Measurements from ENCODE around the gene SLC7A7.
A peak's percentile ranks its signal among the peaks of the same experiment; 100 is the strongest.
"Not testable (repeated sequence)": the region's sequence is repeated elsewhere in the genome, so short reads cannot be mapped to it uniquely, and the experiment has no call there.

Gene SLC7A7

GRCh38 chr14:22761734-22762133, 53.5 kb downstream of the SLC7A7 start:
- peaks cover 0 to 6% (median 0%) of the 10 kb centered on the region in 11 experiments; a peak in 3 of 22 replicates for H3K36me3 ChIP-seq
- no peak overlapping the region for H3K4me3 ChIP-seq
- H3K27ac ChIP-seq: no peak overlapping the region
- H4K20me1 ChIP-seq: no peaks in the 10 kb centered on the region
- peaks cover 5 to 12% (median 8%) of the 10 kb centered on the region in 10 experiments; a peak in 15 of 20 replicates for H3K4me1 ChIP-seq
- TF ChIP-seq Cebpa-rat (IDR thresholded peaks at IDR 0.05): no peak
- H3K9me3 ChIP-seq (replicated peaks in 1 of 11): peaks cover 12 to 27% (median 23%) of the 10 kb centered on the region in 11 experiments
- no peaks in the 10 kb centered on the region for H3K27me3 ChIP-seq
- H3K4me2 ChIP-seq: no peak overlapping the region
- H3K9ac ChIP-seq: no peak overlapping the region

- H3K27ac ChIP-seq, H3K9ac ChIP-seq, H3K27me3 ChIP-seq, H3K4me3 ChIP-seq, H4K20me1 ChIP-seq, H3K4me2 ChIP-seq, H3K36me3 ChIP-seq, H3K4me1 ChIP-seq: not testable (repeated sequence)
- H3K9me3 ChIP-seq (replicated peaks in 1 of 11): peaks cover 12 to 27% (median 22%) of the 10 kb centered on the region in 11 experiments
Measured at GRCh38 chr14:22757972-22758650, 57.1 kb downstream of the SLC7A7 start.

- Histone ChIP-seq H3K4me3 (no peak overlapping the region), H3K36me3 (no peaks in the 10 kb centered on the region), H3K9ac (no peak overlapping the region), H3K27ac (no peak overlapping the region), H3K4me2 (no peak overlapping the region), H3K4me1 (peaks cover 6 to 19% (median 15%) of the 10 kb centered on the region in 10 experiments), H4K20me1 (no peaks in the 10 kb centered on the region), H3K27me3 (no peaks in the 10 kb centered on the region), H3K9me3 (replicated peaks in 1 of 11) (no peaks in the 10 kb centered on the region)
- no peak for TF ChIP-seq Cebpa-rat (IDR thresholded peaks at IDR 0.05)
Measured at GRCh38 chr14:22753586-22753985, 61.6 kb downstream of the SLC7A7 start.

- H3K27me3 ChIP-seq: no peaks in the 10 kb centered on the region
- peaks cover 12 to 30% (median 24%) of the 10 kb centered on the region in 10 experiments for H3K4me1 ChIP-seq
- TF ChIP-seq Cebpa-rat (IDR thresholded peaks at IDR 0.05): no peak
- H3K4me2 ChIP-seq: no peak overlapping the region
- no peaks in the 10 kb centered on the region for H3K9me3 ChIP-seq (replicated peaks in 1 of 11)
- no peak overlapping the region for H3K9ac ChIP-seq
- no peak overlapping the region for H3K4me3 ChIP-seq
- no peaks in the 10 kb centered on the region for H4K20me1 ChIP-seq
- H3K27ac ChIP-seq: no peak overlapping the region
- H3K36me3 ChIP-seq: no peaks in the 10 kb centered on the region
Measured at GRCh38 chr14:22752422-22752821, 62.8 kb downstream of the SLC7A7 start.

- peak overlapping the region; percentile 49 to 82 (median 72) for H3K4me2 ChIP-seq
- H3K27ac ChIP-seq: peak overlapping the region in 10 of 11 experiments; percentile 2 to 77 (median 56); a peak in 18 of 22 replicates
- no peaks in the 10 kb centered on the region for H3K9me3 ChIP-seq (replicated peaks in 1 of 11)
- TF ChIP-seq Cebpa-rat (IDR thresholded peaks at IDR 0.05): 0 out of 22 replicates have a peak, but pooled peaks of 1 of the 11 experiments have one; percentile 10
- no peaks in the 10 kb centered on the region for H3K27me3 ChIP-seq
- H3K4me3 ChIP-seq: peak overlapping the region in 4 of 10 experiments; percentile 2 to 18 (median 6); a peak in 3 of 20 replicates
- peak overlapping the region in 8 of 11 experiments; percentile 1 to 62 (median 43); a peak in 12 of 22 replicates for H3K9ac ChIP-seq
- no peaks in the 10 kb centered on the region for H4K20me1 ChIP-seq
- H3K4me1 ChIP-seq: peaks cover 12 to 29% (median 24%) of the 10 kb centered on the region in 10 experiments
- no peaks in the 10 kb centered on the region for H3K36me3 ChIP-seq
Measured at GRCh38 chr14:22748631-22749068, 66.6 kb downstream of the SLC7A7 start.

- TF ChIP-seq Cebpa-rat (IDR thresholded peaks at IDR 0.05): no peak
- peak overlapping the region in 3 of 10 experiments; percentile 2 to 18 (median 4); a peak in 2 of 20 replicates for H3K4me3 ChIP-seq
- H3K4me2 ChIP-seq: peak overlapping the region; percentile 49 to 82 (median 72)
- H3K4me1 ChIP-seq: peaks cover 12 to 29% (median 24%) of the 10 kb centered on the region in 10 experiments
- H3K27me3 ChIP-seq: no peaks in the 10 kb centered on the region
- H3K27ac ChIP-seq: peak overlapping the region in 10 of 11 experiments; percentile 2 to 77 (median 56); a peak in 18 of 22 replicates
- H4K20me1 ChIP-seq: no peaks in the 10 kb centered on the region
- no peaks in the 10 kb centered on the region for H3K36me3 ChIP-seq
- H3K9ac ChIP-seq: peak overlapping the region in 8 of 11 experiments; percentile 1 to 62 (median 43); a peak in 12 of 22 replicates
- no peaks in the 10 kb centered on the region for H3K9me3 ChIP-seq (replicated peaks in 1 of 11)
Measured at GRCh38 chr14:22748206-22748605, 67.0 kb downstream of the SLC7A7 start.

- Histone ChIP-seq H3K4me3 (no peak overlapping the region), H3K27ac (peak overlapping the region in 6 of 11 experiments; percentile 8 to 77 (median 66); a peak in 11 of 22 replicates), H3K36me3 (no peaks in the 10 kb centered on the region), H3K9me3 (replicated peaks in 1 of 11) (no peaks in the 10 kb centered on the region), H3K4me1 (peaks cover 12 to 29% (median 24%) of the 10 kb centered on the region in 10 experiments), H3K27me3 (no peaks in the 10 kb centered on the region), H3K4me2 (peak overlapping the region in 8 of 11 experiments; percentile 49 to 82 (median 74); a peak in 15 of 22 replicates), H4K20me1 (no peaks in the 10 kb centered on the region), H3K9ac (no peak overlapping the region)
- TF ChIP-seq Cebpa-rat (IDR thresholded peaks at IDR 0.05): no peak
Measured at GRCh38 chr14:22747769-22748168, 67.5 kb downstream of the SLC7A7 start.

GRCh38 chr14:22740020-22740419, 75.2 kb downstream of the SLC7A7 start:
- Histone ChIP-seq H3K4me3 (no peak overlapping the region), H3K4me1 (no peaks in the 10 kb centered on the region), H3K9me3 (replicated peaks in 1 of 11) (peaks cover 13 to 30% (median 23%) of the 10 kb centered on the region in 11 experiments), H3K9ac (no peak overlapping the region), H4K20me1 (no peaks in the 10 kb centered on the region), H3K27me3 (no peaks in the 10 kb centered on the region), H3K27ac (no peak overlapping the region), H3K4me2 (no peak overlapping the region), H3K36me3 (no peaks in the 10 kb centered on the region)
- TF ChIP-seq Cebpa-rat (IDR thresholded peaks at IDR 0.05): no peak

GRCh38 chr14:22739423-22739822, 75.8 kb downstream of the SLC7A7 start:
- H3K27me3 ChIP-seq: no peaks in the 10 kb centered on the region
- no peak overlapping the region for H3K4me3 ChIP-seq
- no peaks in the 10 kb centered on the region for H3K4me1 ChIP-seq
- no peaks in the 10 kb centered on the region for H4K20me1 ChIP-seq
- H3K36me3 ChIP-seq: no peaks in the 10 kb centered on the region
- H3K9ac ChIP-seq: no peak overlapping the region
- H3K4me2 ChIP-seq: no peak overlapping the region
- H3K9me3 ChIP-seq (replicated peaks in 1 of 11): peaks cover 13 to 30% (median 23%) of the 10 kb centered on the region in 11 experiments
- no peak overlapping the region for H3K27ac ChIP-seq
- no peak for TF ChIP-seq Cebpa-rat (IDR thresholded peaks at IDR 0.05)

Measured in BLaER1 treated with 17β-estradiol and CSF1 and Interleukin-3, amounts not matched to agents 10 nM and 100 nM (cell line).